Cardiac muscle cell (in vitro differentiated cells and primary cell): ENCODE results near the gene TMA16. TPM values are rescaled to one million over a fixed set of nuclear protein-coding genes. Genes with fewer than 3 reads are reported as not detected.
"Not testable (repeated sequence)": the region's sequence is repeated elsewhere in the genome, so short reads cannot be mapped to it uniquely, and the experiment has no call there.

ENCODE experiments used
- DNase-seq, 2 donors: peaks; one replicate each; pipeline versions ENCODE4 v3.0.0 to v3.0.0-alpha.2; 2010 to 2017; ENCODE audit warnings: low read depth in 1 of 2, low spot score in 1 of 2
- H3K27ac ChIP-seq: fragments of 200-600 bp; sonication (generic); 2 replicates; pipeline ENCODE4 v1.5.1; 2016
- H3K27me3 ChIP-seq: fragments of 200-600 bp; sonication (generic); 2 replicates; pipeline ENCODE4 v1.6.0; 2016; ENCODE audit warnings: control low read depth
- H3K36me3 ChIP-seq: fragments of 200-600 bp; sonication (generic); 2 replicates; pipeline ENCODE4 v1.5.1; 2016; ENCODE audit warnings: control low read depth
- H3K4me1 ChIP-seq: fragments of 200-600 bp; sonication (generic); 2 replicates; pipeline ENCODE4 v1.8.1; 2017; ENCODE audit warnings: low read depth, mild to moderate bottlenecking, mixed run types
- H3K4me3 ChIP-seq: fragments of 200-600 bp; sonication (generic); 2 replicates; pipeline ENCODE4 v1.5.1; 2016; ENCODE audit warnings: mild to moderate bottlenecking
- H3K9me3 ChIP-seq: fragments of 200-600 bp; sonication (generic); 2 replicates; pipeline ENCODE4 v1.5.1; 2017; ENCODE audit warnings: low read depth, mild to moderate bottlenecking, control low read depth
- CTCF ChIP-seq: IDR thresholded peaks from 2 replicates; pipeline ENCODE4 v1.5.1; 2012; ENCODE audit warnings: low read depth, mild to moderate bottlenecking, low read length
- polyA plus RNA-seq: library from polyadenylated mRNA; unstranded; fragments of >200 nt; fragmentation: Nextera tagmentation; extraction: Ambion mirVana; gene quantifications from 2 replicates; pipeline ENCODE4 v1.2.1, GENCODE V29; 2016
- total RNA-seq: library from RNA; depleted of rRNA; stranded (reverse); fragments of >200 nt; gene quantifications from 2 replicates; pipeline ENCODE4 v1.2.3, GENCODE V29; 2016

TMA16 gene
- 36.2 and 45.3 TPM in 2 replicates for total RNA-seq
- polyA plus RNA-seq: 28.6 and 37.1 TPM in 2 replicates

- Histone ChIP-seq H3K36me3 (no peaks in the 10 kb centered on the region), H3K27me3 (no peaks in the 10 kb centered on the region), H3K9me3 (no peaks in the 10 kb centered on the region), H3K27ac (peak within 1 kb of the TSS; percentile 94), H3K4me3 (peak within 1 kb of the TSS; percentile 73), H3K4me1 (peaks cover 13% of the 10 kb centered on the region)
- no peak for TF ChIP-seq CTCF
- DNase-seq: peak; percentile 94 to 98
Measured at GRCh38 chr4:163494360-163495241, at the start of gene TMA16. TMA16 (plus strand) TSS chr4:163494690; CDS start chr4:163494802, 112 bp downstream.

GRCh38 chr4:163447023-163447422, 47.5 kb upstream of the TMA16 start:
- not testable (repeated sequence) for H3K4me1 ChIP-seq, H3K4me3 ChIP-seq, DNase-seq, H3K27me3 ChIP-seq, H3K27ac ChIP-seq, H3K36me3 ChIP-seq, H3K9me3 ChIP-seq

- TF ChIP-seq CTCF: no peak
- Histone ChIP-seq H3K27me3 (no peaks in the 10 kb centered on the region), H3K36me3 (no peaks in the 10 kb centered on the region), H3K4me1 (no peaks in the 10 kb centered on the region), H3K4me3 (no peak overlapping the region), H3K9me3 (no peaks in the 10 kb centered on the region), H3K27ac (no peak overlapping the region)
- DNase-seq: peak in 1 of 2 donors; percentile 51
Measured at GRCh38 chr4:163447481-163447880, 47.0 kb upstream of the TMA16 start.

GRCh38 chr4:163448540-163449203, 45.8 kb upstream of the TMA16 start:
- Histone ChIP-seq H3K36me3 (no peaks in the 10 kb centered on the region), H3K4me3 (no peak overlapping the region), H3K9me3 (no peaks in the 10 kb centered on the region), H3K4me1 (no peaks in the 10 kb centered on the region), H3K27me3 (no peaks in the 10 kb centered on the region), H3K27ac (peak overlapping the region; percentile 11)
- TF ChIP-seq CTCF: no peak
- DNase-seq: peak; percentile 4 to 53

- Histone ChIP-seq H3K27me3 (no peaks in the 10 kb centered on the region), H3K4me1 (peaks cover 2% of the 10 kb centered on the region), H3K4me3 (no peak overlapping the region), H3K36me3 (no peaks in the 10 kb centered on the region), H3K9me3 (no peaks in the 10 kb centered on the region), H3K27ac (no peak overlapping the region)
- no peak for TF ChIP-seq CTCF
- DNase-seq: no peak
Measured at GRCh38 chr4:163462556-163462955, 31.9 kb upstream of the TMA16 start.
